Islet precursor cell (in vitro differentiated cells): ENCODE measurements around the gene SNRPN.
"Not testable (repeated sequence)": the region's sequence is repeated elsewhere in the genome, so short reads cannot be mapped to it uniquely, and the experiment has no call there.

ENCODE experiments used
- DNase-seq: peaks from one replicate; pipeline ENCODE4 v3.0.0-alpha.2; 2018

The SNRPN gene

GRCh38 chr15:24971772-24972171 lies 17.0 kb downstream of the SNRPN start:
- DNase-seq, result no peak

GRCh38 chr15:24972707-24973106 lies 17.9 kb downstream of the SNRPN start:
- DNase-seq, result not testable (repeated sequence)

GRCh38 chr15:24976932-24977331 lies 22.1 kb downstream of the SNRPN start:
- no peak for DNase-seq

GRCh38 chr15:24977686-24978085 lies 22.9 kb downstream of the SNRPN start:
- DNase-seq, result no peak

- DNase-seq, result no peak
These were observed 30.4 kb downstream of the SNRPN start for GRCh38 chr15:24985224-24985623.

- no peak for DNase-seq
These were observed 31.9 kb downstream of the SNRPN start for GRCh38 chr15:24986653-24987052.

GRCh38 chr15:25019434-25019833 lies 64.6 kb downstream of the SNRPN start:
- no peak for DNase-seq

- DNase-seq, result no peak
These were observed 67.4 kb downstream of the SNRPN start for GRCh38 chr15:25022233-25022632.
